Umbilical cord (tissue), 2 donors: Measurements from ENCODE around the gene DKKL1. TPM values are rescaled to one million over a fixed set of nuclear protein-coding genes. Genes with fewer than 3 reads are reported as not detected.

Experiments
- DNase-seq: peaks from one replicate; pipeline ENCODE4 v3.0.0-alpha.2; 2015; ENCODE audit warnings: low spot score
- total RNA-seq: library from RNA; depleted of rRNA; stranded (reverse); fragments of >200 nt; gene quantifications from one replicate; pipeline ENCODE4 v1.2.3, GENCODE V29; 2014; ENCODE audit warnings: low replicate concordance; ENCODE audit not compliant: insufficient read depth

Gene DKKL1
- total RNA-seq, 1 donor from 2014 or later: not detected

- DNase-seq: no peak
Measured at GRCh38 chr19:49338023-49338677, 25.5 kb upstream of the DKKL1 start.

- peak; percentile 57 for DNase-seq
Measured at GRCh38 chr19:49338691-49339300, 24.9 kb upstream of the DKKL1 start.

- DNase-seq: peak; percentile 96
Measured at GRCh38 chr19:49339301-49340068, 24.2 kb upstream of the DKKL1 start.

- peak; percentile 32 for DNase-seq
Measured at GRCh38 chr19:49340069-49340864, 23.4 kb upstream of the DKKL1 start.

GRCh38 chr19:49340865-49341718, 22.6 kb upstream of the DKKL1 start:
- no peak for DNase-seq

- no peak for DNase-seq
Measured at GRCh38 chr19:49342291-49342721, 21.4 kb upstream of the DKKL1 start.

- DNase-seq: no peak
Measured at GRCh38 chr19:49343123-49343522, 20.6 kb upstream of the DKKL1 start.

- DNase-seq: no peak
Measured at GRCh38 chr19:49344505-49345423, 18.9 kb upstream of the DKKL1 start.

GRCh38 chr19:49347191-49347590, 16.5 kb upstream of the DKKL1 start:
- no peak for DNase-seq

- peak; percentile 47 for DNase-seq
Measured at GRCh38 chr19:49347835-49348234, 15.8 kb upstream of the DKKL1 start.

GRCh38 chr19:49348305-49349189, 15.1 kb upstream of the DKKL1 start:
- no peak for DNase-seq

- no peak for DNase-seq
Measured at GRCh38 chr19:49349567-49349966, 14.1 kb upstream of the DKKL1 start.

- no peak for DNase-seq
Measured at GRCh38 chr19:49355909-49356353, 7.7 kb upstream of the DKKL1 start.

- DNase-seq: no peak
Measured at GRCh38 chr19:49356382-49356781, 7.3 kb upstream of the DKKL1 start.

- no peak for DNase-seq
Measured at GRCh38 chr19:49357186-49357585, 6.5 kb upstream of the DKKL1 start.

GRCh38 chr19:49359851-49360820, 3.5 kb upstream of the DKKL1 start:
- no peak for DNase-seq

GRCh38 chr19:49361438-49362047, 2.1 kb upstream of the DKKL1 start:
- peak; percentile 89 for DNase-seq
